AG09309 (cell line): ENCODE results near the gene EHMT2.

Experiments used
- DNase-seq: peaks from one replicate; pipeline ENCODE4 v3.0.0-alpha.2; 2010; ENCODE audit warnings: low read depth
- H3K4me3 ChIP-seq: 2 replicates; pipeline ENCODE4 v1.5.1; 2011; ENCODE audit warnings: mild to moderate bottlenecking, low read depth, low read length, moderate library complexity; ENCODE audit not compliant: control insufficient read depth
- CTCF ChIP-seq: IDR thresholded peaks from 2 replicates; pipeline ENCODE4 v1.5.1; 2011; ENCODE audit warnings: mild to moderate bottlenecking, low read depth, low read length, inconsistent platforms; ENCODE audit not compliant: insufficient read depth, control insufficient read depth; ENCODE audit errors: missing control alignments

EHMT2 gene

GRCh38 chr6:31889331-31889972 is 8.0 kb downstream of the EHMT2 start:
- H3K4me3 ChIP-seq, result no peak overlapping the region
- DNase-seq, result no peak
- TF ChIP-seq CTCF, result no peak

GRCh38 chr6:31888276-31889258 is 8.9 kb downstream of the EHMT2 start:
- no peak for DNase-seq
- no peak overlapping the region for H3K4me3 ChIP-seq
- peak; percentile 87 for TF ChIP-seq CTCF

- no peak for TF ChIP-seq CTCF
- H3K4me3 ChIP-seq, result no peak overlapping the region
- DNase-seq, result no peak
Observed at GRCh38 chr6:31887173-31888007, 10.1 kb downstream of the EHMT2 start.

- DNase-seq, result no peak
- no peak overlapping the region for H3K4me3 ChIP-seq
- no peak for TF ChIP-seq CTCF
Observed at GRCh38 chr6:31886541-31886991, 10.9 kb downstream of the EHMT2 start.

- no peak for TF ChIP-seq CTCF
- H3K4me3 ChIP-seq, result no peak overlapping the region
Observed at GRCh38 chr6:31884528-31885035, 12.9 kb downstream of the EHMT2 start.

GRCh38 chr6:31883676-31884075 is 13.8 kb downstream of the EHMT2 start:
- no peak for TF ChIP-seq CTCF
- no peak for DNase-seq
- no peak overlapping the region for H3K4me3 ChIP-seq

More at GRCh38 chr6:31884528-31885035, 12.9 kb downstream of the EHMT2 start:
- DNase-seq, result no peak
